Subcutaneous adipose tissue (tissue), 4 donors: Measurements from ENCODE around the gene IGF2BP2. TPM values are rescaled to one million over a fixed set of nuclear protein-coding genes. Genes with fewer than 3 reads are reported as not detected.

Source experiments
- total RNA-seq, 4 donors: library from RNA; depleted of rRNA; stranded (reverse); fragments of >200 nt; gene quantifications; one replicate each; pipeline ENCODE4 v1.1.0, GENCODE V29; 2016
- TF ChIP-seq, protein P1 (sequence below): fragments of 450-650 bp; IDR thresholded peaks from one replicate; pipeline ENCODE4 v1.5.1; 2016; ENCODE audit warnings: low read depth, mild to moderate bottlenecking, control low read depth, antibody characterized with exemption, moderate library complexity

The IGF2BP2 gene
- total RNA-seq, 4 donors from 2014 or later, result 11.3 to 30.0 (median 26.9) TPM

DNA sequence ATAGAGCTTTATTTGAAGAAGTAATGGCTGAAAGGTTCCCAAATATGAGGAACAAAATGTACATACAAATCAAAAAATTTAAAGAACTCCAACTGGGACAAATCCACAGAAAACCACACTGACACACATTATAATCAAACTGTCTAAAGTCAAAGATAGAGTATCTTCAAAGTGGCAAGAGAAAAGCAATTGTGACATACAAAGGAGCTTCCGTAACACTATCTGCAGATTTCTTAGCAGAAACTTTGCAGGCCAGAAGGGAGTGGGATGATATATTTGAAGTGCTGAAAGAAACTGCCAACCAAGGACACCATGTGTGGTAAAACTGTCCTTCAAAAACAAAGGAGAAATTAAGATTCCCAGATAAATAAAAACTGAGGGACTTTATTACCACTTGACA, 146.8 kb downstream of the IGF2BP2 start:
- TF ChIP-seq, protein P1, sequence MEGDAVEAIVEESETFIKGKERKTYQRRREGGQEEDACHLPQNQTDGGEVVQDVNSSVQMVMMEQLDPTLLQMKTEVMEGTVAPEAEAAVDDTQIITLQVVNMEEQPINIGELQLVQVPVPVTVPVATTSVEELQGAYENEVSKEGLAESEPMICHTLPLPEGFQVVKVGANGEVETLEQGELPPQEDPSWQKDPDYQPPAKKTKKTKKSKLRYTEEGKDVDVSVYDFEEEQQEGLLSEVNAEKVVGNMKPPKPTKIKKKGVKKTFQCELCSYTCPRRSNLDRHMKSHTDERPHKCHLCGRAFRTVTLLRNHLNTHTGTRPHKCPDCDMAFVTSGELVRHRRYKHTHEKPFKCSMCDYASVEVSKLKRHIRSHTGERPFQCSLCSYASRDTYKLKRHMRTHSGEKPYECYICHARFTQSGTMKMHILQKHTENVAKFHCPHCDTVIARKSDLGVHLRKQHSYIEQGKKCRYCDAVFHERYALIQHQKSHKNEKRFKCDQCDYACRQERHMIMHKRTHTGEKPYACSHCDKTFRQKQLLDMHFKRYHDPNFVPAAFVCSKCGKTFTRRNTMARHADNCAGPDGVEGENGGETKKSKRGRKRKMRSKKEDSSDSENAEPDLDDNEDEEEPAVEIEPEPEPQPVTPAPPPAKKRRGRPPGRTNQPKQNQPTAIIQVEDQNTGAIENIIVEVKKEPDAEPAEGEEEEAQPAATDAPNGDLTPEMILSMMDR, result no peak

DNA sequence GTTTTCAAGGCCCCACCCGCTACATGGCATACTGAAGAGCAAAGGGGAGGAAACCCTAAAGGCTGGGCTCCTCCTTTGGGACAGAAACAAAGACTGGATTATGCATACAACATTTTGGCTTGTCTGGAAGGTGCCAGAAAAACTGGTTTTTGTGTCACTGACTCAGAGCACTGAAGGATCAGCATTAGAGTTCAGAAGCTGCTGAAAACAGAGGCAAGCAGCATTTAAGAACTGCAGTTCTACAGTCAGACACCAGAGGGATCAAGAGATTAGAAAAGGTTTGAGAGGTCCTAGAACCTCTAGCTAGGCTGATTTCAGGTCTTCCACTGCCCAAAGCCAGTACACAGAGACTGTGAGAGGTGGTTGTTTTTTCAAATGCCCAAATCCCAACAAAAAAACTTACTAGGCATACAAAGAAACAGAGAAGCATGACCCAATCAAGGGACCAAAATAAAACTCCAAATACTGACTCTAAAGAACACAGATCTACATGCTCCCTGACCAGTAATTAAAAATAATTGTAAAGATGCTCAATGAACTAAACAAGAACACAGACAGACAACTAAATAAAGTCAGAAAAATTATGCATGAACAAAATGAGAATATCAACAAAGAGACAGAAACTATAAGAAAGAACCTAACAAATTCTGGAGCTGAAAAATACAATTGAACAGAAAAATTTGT, 147.6 kb downstream of the IGF2BP2 start:
- TF ChIP-seq, protein P1, result no peak

DNA sequence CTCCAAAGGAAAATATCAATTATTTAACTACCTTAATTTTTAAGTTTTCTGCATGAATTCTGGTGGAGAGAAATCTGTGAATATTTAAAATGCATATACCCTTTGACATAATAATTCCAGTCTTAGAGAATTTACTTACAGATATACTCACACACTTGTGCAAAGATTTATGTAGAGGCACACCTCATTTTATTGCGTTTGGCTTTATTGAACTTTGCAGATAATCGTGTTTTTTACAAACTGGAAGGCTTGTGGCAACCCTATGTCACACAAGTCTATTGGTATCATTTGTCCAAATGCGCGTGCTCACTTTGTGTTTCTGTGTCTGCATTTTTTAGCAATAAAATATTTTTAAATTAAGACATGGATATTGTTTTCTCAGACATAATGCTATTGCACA, 157.3 kb downstream of the IGF2BP2 start:
- TF ChIP-seq, protein P1, result no peak

DNA sequence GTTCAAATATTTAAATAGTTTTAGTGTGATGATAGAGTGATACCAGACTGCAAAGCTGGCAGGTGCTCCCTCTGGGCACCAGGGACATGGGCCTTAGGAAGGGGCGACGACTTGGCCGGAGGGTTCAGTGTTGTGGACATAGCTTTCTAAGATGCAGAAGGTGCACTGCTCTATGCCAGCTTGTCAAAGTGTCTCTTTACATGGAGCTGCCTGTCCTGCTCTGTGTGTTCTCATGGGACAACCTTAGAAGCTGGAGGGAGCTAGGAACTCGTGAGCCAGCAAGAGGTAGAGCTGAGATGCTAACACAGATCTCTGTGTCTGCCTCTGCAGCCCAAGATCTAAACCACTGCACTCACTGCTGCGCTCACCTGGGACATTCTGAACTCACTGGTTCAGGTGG, 160.9 kb downstream of the IGF2BP2 start:
- TF ChIP-seq, protein P1, result no peak

DNA sequence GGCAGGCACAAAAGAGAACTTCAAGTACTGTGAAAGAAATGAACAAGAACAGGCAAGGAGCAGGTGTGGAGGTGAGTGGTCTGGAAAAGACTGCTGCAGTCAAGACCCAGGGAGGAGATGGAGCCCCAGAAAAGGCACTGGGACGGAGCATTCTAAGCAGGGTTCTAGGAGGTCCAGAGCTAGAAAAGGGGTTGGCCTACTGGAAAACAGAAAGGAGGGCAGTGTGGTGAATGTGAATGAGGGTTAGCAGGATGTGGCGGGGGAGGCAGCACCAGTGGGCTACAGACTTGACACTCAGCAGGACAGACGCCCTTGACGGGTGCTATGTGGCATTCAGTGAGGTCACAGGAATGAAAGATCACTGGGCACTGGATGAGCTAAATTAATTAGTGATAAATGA, 163.1 kb downstream of the IGF2BP2 start:
- TF ChIP-seq, protein P1, result no peak

DNA sequence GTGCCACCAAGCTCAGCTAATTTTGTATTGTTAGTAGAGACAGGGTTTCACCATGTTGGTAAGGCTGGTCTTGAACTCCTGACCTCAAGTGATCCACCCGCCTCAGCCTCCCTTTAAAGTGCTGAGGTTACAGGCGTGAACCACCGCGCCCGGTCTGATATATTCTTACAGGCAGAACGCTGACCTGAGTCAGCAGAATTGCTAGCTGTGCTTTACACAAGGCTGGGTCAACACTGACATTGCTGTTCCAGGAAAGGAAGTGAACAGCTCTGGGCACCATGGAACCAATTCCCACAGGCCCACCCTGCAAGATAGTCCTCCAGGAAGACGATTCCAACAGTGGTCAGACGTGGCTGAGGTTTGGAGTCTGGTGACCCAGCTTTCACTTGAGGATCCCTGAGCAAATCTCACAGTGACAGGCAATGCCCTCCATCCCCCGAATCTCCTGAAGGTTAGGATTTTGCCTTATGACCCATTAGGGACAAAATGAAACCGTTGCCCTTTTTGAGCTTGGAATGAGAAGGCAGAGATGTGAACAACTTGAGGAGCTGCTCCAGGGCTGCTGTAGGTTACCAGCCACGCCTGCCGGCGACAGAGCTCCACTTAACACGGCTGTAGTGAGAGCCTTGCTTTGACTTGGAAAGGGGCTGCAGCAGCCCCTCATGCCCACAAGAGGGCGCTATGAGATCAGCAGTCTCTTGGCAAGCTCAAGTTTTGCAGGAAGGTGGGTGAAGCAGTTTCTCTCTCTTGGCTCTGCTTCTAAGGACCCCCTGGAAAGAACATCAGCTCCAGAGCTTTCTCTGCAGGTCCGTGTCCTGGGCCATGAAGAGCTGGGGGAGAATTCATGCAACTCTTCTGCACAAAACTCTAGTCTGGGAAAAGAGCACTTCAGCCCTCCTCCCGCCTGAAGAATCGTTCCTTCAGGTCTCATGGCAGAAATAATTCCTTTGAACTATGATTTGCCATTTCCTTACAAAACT, 164.6 kb downstream of the IGF2BP2 start:
- TF ChIP-seq, protein P1, result no peak

DNA sequence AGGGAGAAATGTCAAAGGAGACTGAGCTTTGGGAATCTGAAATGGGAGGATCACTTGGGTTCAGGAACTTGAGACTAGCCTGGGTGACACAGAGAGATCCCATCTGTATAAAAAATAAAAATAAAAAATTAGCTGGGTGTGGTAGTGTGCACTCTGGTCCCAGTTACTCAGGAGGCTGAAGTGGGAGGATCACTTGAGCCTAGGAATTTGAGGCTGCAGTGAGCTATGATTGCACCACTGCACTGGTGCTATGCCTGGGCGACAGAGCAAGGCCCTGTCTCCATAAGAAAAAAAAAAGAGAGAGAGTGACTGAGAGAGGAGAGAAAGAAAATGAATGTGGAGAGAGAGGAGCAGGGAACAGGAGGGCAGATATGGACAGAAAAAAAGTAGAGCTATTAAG, 165.9 kb downstream of the IGF2BP2 start:
- TF ChIP-seq, protein P1, result no peak
